Measurements from ENCODE around the gene IMMP2L.

The IMMP2L gene

GRCh38 chr7:110962374-110962773 is 599.9 kb downstream of the IMMP2L start:
- no peaks in the 10 kb centered on the region for H3K9me3 ChIP-seq (ENCODE audit: insufficient read depth, low read length)
- H3K36me3 ChIP-seq (ENCODE audit: low read length): no peaks in the 10 kb centered on the region
- TF ChIP-seq, protein P1, sequence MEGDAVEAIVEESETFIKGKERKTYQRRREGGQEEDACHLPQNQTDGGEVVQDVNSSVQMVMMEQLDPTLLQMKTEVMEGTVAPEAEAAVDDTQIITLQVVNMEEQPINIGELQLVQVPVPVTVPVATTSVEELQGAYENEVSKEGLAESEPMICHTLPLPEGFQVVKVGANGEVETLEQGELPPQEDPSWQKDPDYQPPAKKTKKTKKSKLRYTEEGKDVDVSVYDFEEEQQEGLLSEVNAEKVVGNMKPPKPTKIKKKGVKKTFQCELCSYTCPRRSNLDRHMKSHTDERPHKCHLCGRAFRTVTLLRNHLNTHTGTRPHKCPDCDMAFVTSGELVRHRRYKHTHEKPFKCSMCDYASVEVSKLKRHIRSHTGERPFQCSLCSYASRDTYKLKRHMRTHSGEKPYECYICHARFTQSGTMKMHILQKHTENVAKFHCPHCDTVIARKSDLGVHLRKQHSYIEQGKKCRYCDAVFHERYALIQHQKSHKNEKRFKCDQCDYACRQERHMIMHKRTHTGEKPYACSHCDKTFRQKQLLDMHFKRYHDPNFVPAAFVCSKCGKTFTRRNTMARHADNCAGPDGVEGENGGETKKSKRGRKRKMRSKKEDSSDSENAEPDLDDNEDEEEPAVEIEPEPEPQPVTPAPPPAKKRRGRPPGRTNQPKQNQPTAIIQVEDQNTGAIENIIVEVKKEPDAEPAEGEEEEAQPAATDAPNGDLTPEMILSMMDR (IDR thresholded peaks at IDR 0.05; ENCODE audit: insufficient read depth, low read length, poor library complexity, severe bottlenecking): no peak
- no peak for TF ChIP-seq EZH2phosphoT487 (conservative IDR thresholded peaks at IDR 0.05; ENCODE audit: low read length)
- no peak overlapping the region for H3K27ac ChIP-seq (ENCODE audit: low read depth, low read length)
- H3K27me3 ChIP-seq (ENCODE audit: low read length): no peaks in the 10 kb centered on the region
- H3K9ac ChIP-seq (ENCODE audit: low read length): no peak overlapping the region
- no peak overlapping the region for H3K4me2 ChIP-seq (ENCODE audit: low read depth, low read length, poor library complexity, severe bottlenecking)
- H3F3A ChIP-seq (ENCODE audit: insufficient read depth): no peaks in the 10 kb centered on the region
- H3K9me2 ChIP-seq (replicated peaks; ENCODE audit: insufficient read depth, low read length): no peaks in the 10 kb centered on the region
- no peak overlapping the region for H3K4me3 ChIP-seq (ENCODE audit: insufficient read depth, low read length, poor library complexity, severe bottlenecking)
- no peak overlapping the region for H2AFZ ChIP-seq (ENCODE audit: low read depth, low read length, severe bottlenecking)
- H4K20me1 ChIP-seq (ENCODE audit: low read depth, low read length): no peaks in the 10 kb centered on the region
- no peaks in the 10 kb centered on the region for H3K79me2 ChIP-seq (ENCODE audit: insufficient read depth, low read length)

DNA sequence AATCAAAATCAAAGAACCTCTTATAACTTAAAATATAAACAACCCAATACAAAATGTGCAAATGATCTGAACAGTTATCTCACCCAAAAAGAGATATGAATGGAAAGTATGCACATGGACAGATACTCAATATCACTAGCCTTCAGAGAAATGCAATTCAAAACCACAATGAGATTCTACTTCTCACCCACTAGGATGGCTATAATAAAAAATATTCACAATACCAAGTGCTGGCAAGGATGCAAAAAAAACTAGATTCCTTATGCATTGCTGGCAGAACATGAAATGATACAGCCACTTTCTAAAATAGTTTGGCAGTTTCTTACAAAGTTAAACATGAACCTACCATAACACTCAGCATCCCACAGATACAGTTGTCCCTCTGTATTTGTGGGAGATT is 601.5 kb downstream of the IMMP2L start:
- no peaks in the 10 kb centered on the region for H3K36me3 ChIP-seq (ENCODE audit: low read length)
- H2AFZ ChIP-seq (ENCODE audit: low read depth, low read length, severe bottlenecking): no peak overlapping the region
- TF ChIP-seq, protein P1 (IDR thresholded peaks at IDR 0.05; ENCODE audit: insufficient read depth, low read length, poor library complexity, severe bottlenecking): no peak
- no peak for TF ChIP-seq EZH2phosphoT487 (conservative IDR thresholded peaks at IDR 0.05; ENCODE audit: low read length)
- H3K9me2 ChIP-seq (replicated peaks; ENCODE audit: insufficient read depth, low read length): no peaks in the 10 kb centered on the region
- no peak overlapping the region for H3K4me3 ChIP-seq (ENCODE audit: insufficient read depth, low read length, poor library complexity, severe bottlenecking)
- H3K27ac ChIP-seq (ENCODE audit: low read depth, low read length): no peak overlapping the region
- H4K20me1 ChIP-seq (ENCODE audit: low read depth, low read length): no peaks in the 10 kb centered on the region
- H3K27me3 ChIP-seq (ENCODE audit: low read length): no peaks in the 10 kb centered on the region
- H3K9ac ChIP-seq (ENCODE audit: low read length): no peak overlapping the region
- no peak overlapping the region for H3K4me2 ChIP-seq (ENCODE audit: low read depth, low read length, poor library complexity, severe bottlenecking)
- no peaks in the 10 kb centered on the region for H3K79me2 ChIP-seq (ENCODE audit: insufficient read depth, low read length)
- H3F3A ChIP-seq (ENCODE audit: insufficient read depth): no peaks in the 10 kb centered on the region
- no peaks in the 10 kb centered on the region for H3K9me3 ChIP-seq (ENCODE audit: insufficient read depth, low read length)

DNA sequence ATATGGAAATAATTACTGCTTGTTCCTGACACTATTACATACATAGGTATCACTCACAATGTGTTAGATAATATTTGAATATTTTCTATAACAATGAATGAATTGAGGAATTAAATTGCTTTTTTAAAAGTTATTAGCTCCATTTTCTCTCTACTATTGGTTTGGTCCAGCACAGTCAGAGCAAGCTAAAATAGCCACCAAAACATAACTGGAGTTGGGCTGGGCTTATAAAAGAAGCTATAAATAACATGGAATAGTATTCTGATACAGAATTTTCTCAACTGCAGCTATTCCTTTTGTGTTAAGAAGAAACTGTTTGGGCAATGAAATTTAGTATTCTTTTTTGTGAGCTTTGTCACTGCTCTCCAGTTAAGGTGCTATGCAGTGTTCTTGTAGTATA is 614.0 kb downstream of the IMMP2L start:
- Histone ChIP-seq H3K4me2 (ENCODE audit: low read depth, low read length, poor library complexity, severe bottlenecking) (no peak overlapping the region), H3K9me2 (replicated peaks; ENCODE audit: insufficient read depth, low read length) (no peaks in the 10 kb centered on the region), H3F3A (ENCODE audit: insufficient read depth) (no peaks in the 10 kb centered on the region), H3K27ac (ENCODE audit: low read depth, low read length) (no peak overlapping the region), H3K4me3 (ENCODE audit: insufficient read depth, low read length, poor library complexity, severe bottlenecking) (no peak overlapping the region), H3K27me3 (ENCODE audit: low read length) (no peaks in the 10 kb centered on the region), H4K20me1 (ENCODE audit: low read depth, low read length) (no peaks in the 10 kb centered on the region), H2AFZ (ENCODE audit: low read depth, low read length, severe bottlenecking) (no peak overlapping the region), H3K9me3 (ENCODE audit: insufficient read depth, low read length) (no peaks in the 10 kb centered on the region), H3K36me3 (ENCODE audit: low read length) (no peaks in the 10 kb centered on the region), H3K9ac (ENCODE audit: low read length) (no peak overlapping the region), H3K79me2 (ENCODE audit: insufficient read depth, low read length) (no peaks in the 10 kb centered on the region)
- TF ChIP-seq, protein P1 (IDR thresholded peaks at IDR 0.05; ENCODE audit: insufficient read depth, low read length, poor library complexity, severe bottlenecking): no peak
- TF ChIP-seq EZH2phosphoT487 (conservative IDR thresholded peaks at IDR 0.05; ENCODE audit: low read length): no peak

Data from SU-DHL-6 (cell line).